HG02571 (cell line): ENCODE measurements around the gene ING3.

ENCODE experiments used
- ATAC-seq: cut with Tn5 transposase; IDR thresholded peaks from one replicate; pipeline ENCODE4 v1.9.1; 2021; ENCODE audit warnings: mild to moderate bottlenecking, moderate library complexity; ENCODE audit not compliant: unreplicated experiment

The ING3 gene

GRCh38 chr7:120950539-120951308 lies at the start of gene ING3:
Gene ING3 (plus strand): TSS chr7:120950777. CDS start chr7:120950897, 120 bp downstream.
- ATAC-seq: peak; percentile 97

GRCh38 chr7:120915314-120916105 lies 35.1 kb upstream of the ING3 start:
- no peak for ATAC-seq

GRCh38 chr7:120916121-120916520 lies 34.5 kb upstream of the ING3 start:
- ATAC-seq: no peak

GRCh38 chr7:120916538-120916937 lies 34.0 kb upstream of the ING3 start:
- ATAC-seq: no peak

GRCh38 chr7:120919466-120919865 lies 31.1 kb upstream of the ING3 start:
- no peak for ATAC-seq

- no peak for ATAC-seq
Measured at GRCh38 chr7:120920034-120920433, 30.5 kb upstream of the ING3 start.

- no peak for ATAC-seq
Measured at GRCh38 chr7:120920591-120921274, 29.8 kb upstream of the ING3 start.

GRCh38 chr7:120924837-120925236 lies 25.7 kb upstream of the ING3 start:
- ATAC-seq: no peak

- ATAC-seq: no peak
Measured at GRCh38 chr7:120925392-120925791, 25.2 kb upstream of the ING3 start.

- ATAC-seq: no peak
Measured at GRCh38 chr7:120926943-120927346, 23.6 kb upstream of the ING3 start.

- ATAC-seq: peak; percentile 82
Measured at GRCh38 chr7:120927454-120928103, 23.0 kb upstream of the ING3 start.

GRCh38 chr7:120931243-120931642 lies 19.3 kb upstream of the ING3 start:
- ATAC-seq: no peak

GRCh38 chr7:120933475-120933874 lies 17.1 kb upstream of the ING3 start:
- no peak for ATAC-seq

GRCh38 chr7:120939345-120939744 lies 11.2 kb upstream of the ING3 start:
- ATAC-seq: no peak

- ATAC-seq: no peak
Measured at GRCh38 chr7:120941064-120941463, 9.5 kb upstream of the ING3 start.

GRCh38 chr7:120941856-120942255 lies 8.7 kb upstream of the ING3 start:
- no peak for ATAC-seq

GRCh38 chr7:120942861-120943260 lies 7.7 kb upstream of the ING3 start:
- no peak for ATAC-seq

- ATAC-seq: no peak
Measured at GRCh38 chr7:120944826-120945562, 5.6 kb upstream of the ING3 start.

- ATAC-seq: no peak
Measured at GRCh38 chr7:120947980-120948379, 2.6 kb upstream of the ING3 start.

- no peak for ATAC-seq
Measured at GRCh38 chr7:120949393-120949911, 1.1 kb upstream of the ING3 start.
